GM12873 (cell line): Measurements from ENCODE around the gene PDIA3.

Experiments used
- CTCF ChIP-seq: IDR thresholded peaks from 2 replicates; pipeline ENCODE4 v1.5.1; 2012; ENCODE audit warnings: low read depth, mild to moderate bottlenecking, moderate library complexity, low read length, control low read depth; ENCODE audit not compliant: insufficient read depth; ENCODE audit errors: missing control alignments

PDIA3 gene

GRCh38 chr15:43791993-43792760 is 45.9 kb downstream of the PDIA3 start, which contains the start of gene SERF2:
TSS of gene SERF2 (plus strand) at chr15:43792320. CDS start at chr15:43792377, 57 bp downstream.
- TF ChIP-seq CTCF = no peak

DNA sequence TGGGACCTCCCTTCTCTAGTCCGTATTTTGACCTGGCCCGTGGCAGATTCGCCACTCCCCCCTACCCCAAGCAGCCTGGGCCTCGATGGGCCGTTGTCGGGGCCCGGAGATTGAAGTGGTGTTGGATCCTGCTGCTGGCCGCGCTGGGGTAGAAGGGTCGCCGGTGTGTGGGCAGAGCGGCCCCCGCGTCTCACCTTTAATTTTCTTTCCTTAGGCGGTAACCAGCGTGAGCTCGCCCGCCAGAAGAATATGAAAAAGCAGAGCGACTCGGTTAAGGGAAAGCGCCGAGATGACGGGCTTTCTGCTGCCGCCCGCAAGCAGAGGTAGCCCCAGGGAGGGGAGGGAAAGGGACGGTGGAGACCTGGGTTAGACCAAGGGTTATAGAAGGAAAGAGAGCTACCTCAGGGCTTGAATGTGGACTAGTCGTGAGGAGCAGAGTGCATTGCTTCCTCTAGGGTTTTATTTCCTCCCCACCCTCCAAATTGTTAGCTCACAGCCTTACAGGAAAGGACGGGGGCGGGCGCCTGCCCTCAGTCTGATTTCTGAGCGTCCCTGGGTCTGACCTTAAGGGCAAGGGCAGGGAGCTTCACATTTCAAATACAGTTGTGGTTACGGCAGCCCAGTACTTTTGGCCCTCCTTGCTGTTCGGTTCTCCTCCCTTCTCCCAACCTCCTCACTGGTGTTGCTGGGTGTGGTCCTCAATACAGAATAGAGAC is 46.7 kb downstream of the PDIA3 start:
- TF ChIP-seq CTCF = no peak

- no peak for TF ChIP-seq CTCF
Observed at GRCh38 chr15:43793647-43794046, 47.4 kb downstream of the PDIA3 start.

GRCh38 chr15:43794269-43795037 is 48.2 kb downstream of the PDIA3 start:
- no peak for TF ChIP-seq CTCF

DNA sequence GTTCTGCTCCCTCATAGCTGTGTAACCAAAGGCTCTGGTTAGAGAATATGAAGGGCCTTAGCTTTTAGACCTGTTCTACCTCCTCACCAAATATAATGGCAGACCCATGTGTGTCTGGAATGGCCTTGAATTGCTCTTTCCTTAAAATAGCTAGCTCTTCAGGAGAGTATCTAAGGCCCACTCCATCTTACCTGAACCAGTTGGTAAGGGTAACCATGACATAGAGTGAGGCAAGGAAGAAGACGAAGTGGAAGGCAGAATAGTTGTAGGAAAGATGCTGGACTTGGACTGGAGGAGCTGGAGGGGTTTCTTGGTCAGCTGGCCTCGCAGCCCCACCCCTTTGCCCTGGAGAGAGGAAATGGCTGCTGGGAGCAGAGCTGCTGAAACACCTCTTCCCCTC is 49.0 kb downstream of the PDIA3 start:
- TF ChIP-seq CTCF = no peak

DNA sequence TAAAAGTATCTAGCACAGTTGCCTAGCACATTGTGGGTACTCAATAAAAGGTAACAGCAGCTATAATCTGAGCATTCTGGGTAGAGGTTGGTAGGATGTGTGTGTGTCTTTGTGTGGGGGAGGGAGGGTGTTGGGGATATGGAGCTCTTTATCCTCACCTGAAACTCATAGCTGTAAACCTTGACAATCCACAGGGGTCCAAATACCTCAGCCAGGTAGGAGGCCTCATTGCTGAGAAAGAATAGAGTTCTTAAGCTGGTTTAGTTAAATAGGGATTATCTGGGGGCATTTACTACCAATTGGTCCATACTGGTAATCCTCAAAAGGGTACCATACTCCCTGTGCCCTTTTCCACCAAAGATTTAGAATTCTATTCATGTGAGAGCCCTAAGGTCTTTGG is 49.8 kb downstream of the PDIA3 start:
- TF ChIP-seq CTCF = no peak

GRCh38 chr15:43796566-43796965 is 50.3 kb downstream of the PDIA3 start:
- no peak for TF ChIP-seq CTCF
